ENCODE data around the gene ATP1A4. TPM values are rescaled to one million over a fixed set of nuclear protein-coding genes. Genes with fewer than 3 reads are reported as not detected.
"Not testable (repeated sequence)": the region's sequence is repeated elsewhere in the genome, so short reads cannot be mapped to it uniquely, and the experiment has no call there.

Gene ATP1A4
- total RNA-seq = under 0.01 TPM

GRCh38 chr1:160151303-160151702 is at the start of gene ATP1A4:
TSS of gene ATP1A4 (plus strand) at chr1:160151603. CDS start at chr1:160152041, 438 bp downstream.
- Histone ChIP-seq H3K36me3 (ENCODE audit: control insufficient read depth in 3 of 3, insufficient read depth in 3 of 3, low read length in 3 of 3) (no peaks in the 10 kb centered on the region), H3K9me3 (ENCODE audit: control insufficient read depth in 3 of 3, low read length in 3 of 3) (no peaks in the 10 kb centered on the region), H3K4me1 (ENCODE audit: control insufficient read depth in 3 of 3, insufficient read depth in 3 of 3, low read length in 3 of 3) (no peaks in the 10 kb centered on the region), H3K9ac (ENCODE audit: low read depth in 1 of 3, low read length in 3 of 3) (no peak within 1 kb of the TSS), H3K4me3 (ENCODE audit: low read length in 3 of 3) (no peak within 1 kb of the TSS), H3K27ac (ENCODE audit: low read depth, low read length) (no peak within 1 kb of the TSS), H3K27me3 (ENCODE audit: control insufficient read depth in 3 of 3, insufficient read depth in 3 of 3, low read length in 3 of 3) (no peaks in the 10 kb centered on the region)

- Histone ChIP-seq H3K4me1 (ENCODE audit: control insufficient read depth in 3 of 3, insufficient read depth in 3 of 3, low read length in 3 of 3) (peaks cover 41 to 56% (median 50%) of the 10 kb centered on the region in 3 donors), H3K36me3 (ENCODE audit: control insufficient read depth in 3 of 3, insufficient read depth in 3 of 3, low read length in 3 of 3) (no peaks in the 10 kb centered on the region), H3K4me3 (ENCODE audit: low read length in 3 of 3) (peak overlapping the region in 2 of 3 donors; percentile 41 to 49), H3K27ac (ENCODE audit: low read depth, low read length) (peak overlapping the region; percentile 96), H3K27me3 (ENCODE audit: control insufficient read depth in 3 of 3, insufficient read depth in 3 of 3, low read length in 3 of 3) (no peaks in the 10 kb centered on the region), H3K9ac (ENCODE audit: low read depth in 1 of 3, low read length in 3 of 3) (peak overlapping the region; percentile 65 to 86 (median 67)), H3K9me3 (ENCODE audit: control insufficient read depth in 3 of 3, low read length in 3 of 3) (no peaks in the 10 kb centered on the region)
These were observed 49.5 kb upstream of the ATP1A4 start for GRCh38 chr1:160101717-160102522.

- peaks cover 34 to 42% (median 38%) of the 10 kb centered on the region in 3 donors for H3K4me1 ChIP-seq (ENCODE audit: control insufficient read depth in 3 of 3, insufficient read depth in 3 of 3, low read length in 3 of 3)
- H3K36me3 ChIP-seq (ENCODE audit: control insufficient read depth in 3 of 3, insufficient read depth in 3 of 3, low read length in 3 of 3) = no peaks in the 10 kb centered on the region
- no peak overlapping the region for H3K4me3 ChIP-seq (ENCODE audit: low read length in 3 of 3)
- no peak overlapping the region for H3K27ac ChIP-seq (ENCODE audit: low read depth, low read length)
- H3K27me3 ChIP-seq (ENCODE audit: control insufficient read depth in 3 of 3, insufficient read depth in 3 of 3, low read length in 3 of 3) = no peaks in the 10 kb centered on the region
- no peaks in the 10 kb centered on the region for H3K9me3 ChIP-seq (ENCODE audit: control insufficient read depth in 3 of 3, low read length in 3 of 3)
- no peak overlapping the region for H3K9ac ChIP-seq (ENCODE audit: low read depth in 1 of 3, low read length in 3 of 3)
These were observed 47.6 kb upstream of the ATP1A4 start for GRCh38 chr1:160103658-160104408.

- Histone ChIP-seq H3K9me3 (ENCODE audit: control insufficient read depth in 3 of 3, low read length in 3 of 3) (no peaks in the 10 kb centered on the region), H3K9ac (ENCODE audit: low read depth in 1 of 3, low read length in 3 of 3) (no peak overlapping the region), H3K4me3 (ENCODE audit: low read length in 3 of 3) (no peak overlapping the region), H3K4me1 (ENCODE audit: control insufficient read depth in 3 of 3, insufficient read depth in 3 of 3, low read length in 3 of 3) (peaks cover 34 to 43% (median 35%) of the 10 kb centered on the region in 3 donors), H3K36me3 (ENCODE audit: control insufficient read depth in 3 of 3, insufficient read depth in 3 of 3, low read length in 3 of 3) (no peaks in the 10 kb centered on the region), H3K27me3 (ENCODE audit: control insufficient read depth in 3 of 3, insufficient read depth in 3 of 3, low read length in 3 of 3) (no peaks in the 10 kb centered on the region), H3K27ac (ENCODE audit: low read depth, low read length) (no peak overlapping the region)
These were observed 46.9 kb upstream of the ATP1A4 start for GRCh38 chr1:160104486-160104885.

GRCh38 chr1:160105155-160105554 is 46.2 kb upstream of the ATP1A4 start:
- Histone ChIP-seq H3K27me3 (ENCODE audit: control insufficient read depth in 3 of 3, insufficient read depth in 3 of 3, low read length in 3 of 3) (no peaks in the 10 kb centered on the region), H3K36me3 (ENCODE audit: control insufficient read depth in 3 of 3, insufficient read depth in 3 of 3, low read length in 3 of 3) (no peaks in the 10 kb centered on the region), H3K9me3 (ENCODE audit: control insufficient read depth in 3 of 3, low read length in 3 of 3) (no peaks in the 10 kb centered on the region), H3K4me1 (ENCODE audit: control insufficient read depth in 3 of 3, insufficient read depth in 3 of 3, low read length in 3 of 3) (peaks cover 35 to 46% (median 38%) of the 10 kb centered on the region in 3 donors), H3K9ac (ENCODE audit: low read depth in 1 of 3, low read length in 3 of 3) (no peak overlapping the region), H3K4me3 (ENCODE audit: low read length in 3 of 3) (no peak overlapping the region), H3K27ac (ENCODE audit: low read depth, low read length) (no peak overlapping the region)

GRCh38 chr1:160107512-160107911 is 43.9 kb upstream of the ATP1A4 start:
- Histone ChIP-seq H3K9me3 (ENCODE audit: control insufficient read depth in 3 of 3, low read length in 3 of 3) (no peaks in the 10 kb centered on the region), H3K4me3 (ENCODE audit: low read length in 3 of 3) (no peak overlapping the region), H3K4me1 (ENCODE audit: control insufficient read depth in 3 of 3, insufficient read depth in 3 of 3, low read length in 3 of 3) (peaks cover 22 to 37% (median 27%) of the 10 kb centered on the region in 3 donors), H3K36me3 (ENCODE audit: control insufficient read depth in 3 of 3, insufficient read depth in 3 of 3, low read length in 3 of 3) (no peaks in the 10 kb centered on the region), H3K27ac (ENCODE audit: low read depth, low read length) (no peak overlapping the region), H3K9ac (ENCODE audit: low read depth in 1 of 3, low read length in 3 of 3) (no peak overlapping the region), H3K27me3 (ENCODE audit: control insufficient read depth in 3 of 3, insufficient read depth in 3 of 3, low read length in 3 of 3) (no peaks in the 10 kb centered on the region)

- H3K4me3 ChIP-seq (ENCODE audit: low read length in 3 of 3) = no peak overlapping the region
- H3K4me1 ChIP-seq (ENCODE audit: control insufficient read depth in 3 of 3, insufficient read depth in 3 of 3, low read length in 3 of 3) = peaks cover 31 to 40% (median 37%) of the 10 kb centered on the region in 3 donors
- H3K36me3 ChIP-seq (ENCODE audit: control insufficient read depth in 3 of 3, insufficient read depth in 3 of 3, low read length in 3 of 3) = no peaks in the 10 kb centered on the region
- no peak overlapping the region for H3K27ac ChIP-seq (ENCODE audit: low read depth, low read length)
- H3K9me3 ChIP-seq (ENCODE audit: control insufficient read depth in 3 of 3, low read length in 3 of 3) = no peaks in the 10 kb centered on the region
- peak overlapping the region in 1 of 3 donors; percentile 57 for H3K9ac ChIP-seq (ENCODE audit: low read depth in 1 of 3, low read length in 3 of 3)
- no peaks in the 10 kb centered on the region for H3K27me3 ChIP-seq (ENCODE audit: control insufficient read depth in 3 of 3, insufficient read depth in 3 of 3, low read length in 3 of 3)
These were observed 42.3 kb upstream of the ATP1A4 start for GRCh38 chr1:160108888-160109662.

- H3K9ac ChIP-seq (ENCODE audit: low read depth in 1 of 3, low read length in 3 of 3) = no peak overlapping the region
- H3K27me3 ChIP-seq (ENCODE audit: control insufficient read depth in 3 of 3, insufficient read depth in 3 of 3, low read length in 3 of 3) = no peaks in the 10 kb centered on the region
- peaks cover 37 to 46% (median 43%) of the 10 kb centered on the region in 3 donors for H3K4me1 ChIP-seq (ENCODE audit: control insufficient read depth in 3 of 3, insufficient read depth in 3 of 3, low read length in 3 of 3)
- no peaks in the 10 kb centered on the region for H3K9me3 ChIP-seq (ENCODE audit: control insufficient read depth in 3 of 3, low read length in 3 of 3)
- H3K27ac ChIP-seq (ENCODE audit: low read depth, low read length) = no peak overlapping the region
- no peak overlapping the region for H3K4me3 ChIP-seq (ENCODE audit: low read length in 3 of 3)
- no peaks in the 10 kb centered on the region for H3K36me3 ChIP-seq (ENCODE audit: control insufficient read depth in 3 of 3, insufficient read depth in 3 of 3, low read length in 3 of 3)
These were observed 41.7 kb upstream of the ATP1A4 start for GRCh38 chr1:160109686-160110085.

- peaks cover 45 to 54% (median 50%) of the 10 kb centered on the region in 3 donors for H3K4me1 ChIP-seq (ENCODE audit: control insufficient read depth in 3 of 3, insufficient read depth in 3 of 3, low read length in 3 of 3)
- H3K9me3 ChIP-seq (ENCODE audit: control insufficient read depth in 3 of 3, low read length in 3 of 3); H3K36me3 ChIP-seq (ENCODE audit: control insufficient read depth in 3 of 3, insufficient read depth in 3 of 3, low read length in 3 of 3); H3K27ac ChIP-seq (ENCODE audit: low read depth, low read length); H3K9ac ChIP-seq (ENCODE audit: low read depth in 1 of 3, low read length in 3 of 3); H3K27me3 ChIP-seq (ENCODE audit: control insufficient read depth in 3 of 3, insufficient read depth in 3 of 3, low read length in 3 of 3); H3K4me3 ChIP-seq (ENCODE audit: low read length in 3 of 3): not testable (repeated sequence)
These were observed 39.9 kb upstream of the ATP1A4 start for GRCh38 chr1:160111462-160111861.

All from skeletal muscle tissue (tissue), 4 donors.